Memory B cell (primary cell): ENCODE measurements around the gene CD84.
"Not testable (repeated sequence)": the region's sequence is repeated elsewhere in the genome, so short reads cannot be mapped to it uniquely, and the experiment has no call there.

Experiments
- ATAC-seq: fragments of 150-1000 bp; cut with Tn5 transposase; 2 replicates; pipeline ENCODE4 v1.10.0; 2021; ENCODE audit warnings: low read depth, mild to moderate bottlenecking, moderate library complexity
- DNase-seq, 2 donors: peaks; one replicate each; pipeline ENCODE4 v3.0.0; 2022; ENCODE audit warnings: low spot score in 2 of 2
- H3K27ac Mint-ChIP-seq: one replicate; pipeline ENCODE4 v1.8.0; 2022; ENCODE audit warnings: mild to moderate bottlenecking, moderate library complexity, mixed read lengths
- H3K27me3 Mint-ChIP-seq: one replicate; pipeline ENCODE4 v1.8.0; 2022; ENCODE audit warnings: mixed read lengths
- H3K36me3 Mint-ChIP-seq: one replicate; pipeline ENCODE4 v1.8.0; 2022; ENCODE audit warnings: mild to moderate bottlenecking, mixed read lengths
- H3K4me1 Mint-ChIP-seq: one replicate; pipeline ENCODE4 v1.8.0; 2022; ENCODE audit warnings: mixed read lengths
- H3K4me3 Mint-ChIP-seq: one replicate; pipeline ENCODE4 v1.8.0; 2022; ENCODE audit warnings: mild to moderate bottlenecking, moderate library complexity, mixed read lengths
- H3K9me3 Mint-ChIP-seq: one replicate; pipeline ENCODE4 v1.8.0; 2022; ENCODE audit warnings: mixed read lengths

Gene CD84

DNA sequence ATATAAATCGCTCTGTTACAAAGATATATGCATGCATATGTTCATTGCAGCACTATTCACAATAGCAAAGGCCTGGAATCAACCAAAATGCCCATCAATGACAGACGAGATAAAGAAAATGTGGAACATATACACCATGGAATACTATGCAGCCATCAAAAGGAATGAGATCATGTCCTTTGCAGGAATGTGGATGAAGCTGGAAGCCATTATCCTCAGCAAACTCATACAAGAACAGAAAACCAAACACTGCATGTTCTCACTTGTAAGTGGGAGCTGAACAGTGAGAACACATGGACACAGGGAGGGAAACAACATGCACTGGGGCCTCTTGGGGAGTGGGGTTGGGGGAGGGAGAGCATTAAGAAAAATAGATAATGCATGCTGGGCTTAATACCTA is 61.8 kb downstream of the CD84 start:
- not testable (repeated sequence) for H3K4me3 Mint-ChIP-seq

DNA sequence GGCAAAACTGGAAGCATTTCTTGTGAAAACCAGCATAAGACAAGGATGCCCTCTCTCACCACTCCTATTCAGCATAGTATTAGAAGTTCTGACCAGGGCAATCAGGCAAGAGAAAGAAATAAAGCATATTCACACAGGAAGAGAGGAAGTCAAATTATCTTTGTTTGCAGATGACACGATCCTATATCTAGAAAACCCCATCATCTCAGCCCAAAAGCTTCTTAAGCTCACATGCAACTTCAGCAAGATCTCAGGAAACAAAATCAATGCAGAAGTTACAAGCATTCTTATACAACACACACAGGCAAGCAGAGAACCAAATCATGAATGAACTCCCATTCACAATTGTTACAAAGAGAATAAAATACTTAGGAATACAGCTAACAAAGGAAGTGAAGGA is 63.4 kb downstream of the CD84 start:
- H3K36me3 Mint-ChIP-seq, result peaks cover 51% of the 10 kb centered on the region
- not testable (repeated sequence) for ATAC-seq

More for the DNA sequence above, 61.8 kb downstream of the CD84 start:
- peaks cover 45% of the 10 kb centered on the region for H3K36me3 Mint-ChIP-seq
- not testable (repeated sequence) for ATAC-seq, H3K27me3 Mint-ChIP-seq, DNase-seq, H3K9me3 Mint-ChIP-seq, H3K27ac Mint-ChIP-seq
- peaks cover 80% of the 10 kb centered on the region for H3K4me1 Mint-ChIP-seq

DNA sequence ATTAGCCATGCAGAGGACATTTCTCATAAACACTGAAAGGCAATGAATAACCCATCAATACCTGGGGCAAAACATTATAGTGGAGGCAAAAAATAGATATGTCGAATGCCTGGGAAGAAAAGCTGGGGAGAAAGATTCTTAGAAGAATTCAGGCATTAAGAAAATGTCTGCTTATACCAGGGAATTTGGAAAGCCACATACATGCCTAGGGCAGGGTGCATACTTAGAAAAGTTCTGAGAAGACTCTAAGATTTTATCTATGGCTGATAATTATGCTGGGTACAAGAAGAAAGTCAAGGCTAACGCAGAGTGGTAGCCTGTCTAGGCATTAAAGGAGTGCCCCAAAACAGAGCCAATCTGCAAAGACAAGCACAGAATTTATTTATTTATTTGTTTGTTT is 74.6 kb downstream of the CD84 start:
- H3K4me3 Mint-ChIP-seq, result no peak overlapping the region
- H3K27me3 Mint-ChIP-seq, result no peaks in the 10 kb centered on the region
- H3K27ac Mint-ChIP-seq, result no peak overlapping the region
- H3K9me3 Mint-ChIP-seq, result peaks cover 16% of the 10 kb centered on the region
- DNase-seq, result no peak
- H3K36me3 Mint-ChIP-seq, result peaks cover 69% of the 10 kb centered on the region
- no peak for ATAC-seq
- H3K4me1 Mint-ChIP-seq, result peaks cover 43% of the 10 kb centered on the region

More for the DNA sequence above, 63.4 kb downstream of the CD84 start:
- DNase-seq, H3K27me3 Mint-ChIP-seq, H3K9me3 Mint-ChIP-seq: not testable (repeated sequence)
- H3K4me1 Mint-ChIP-seq, result peaks cover 68% of the 10 kb centered on the region
- H3K27ac Mint-ChIP-seq, result peak overlapping the region; percentile 69
- peak overlapping the region; percentile 75 for H3K4me3 Mint-ChIP-seq

DNA sequence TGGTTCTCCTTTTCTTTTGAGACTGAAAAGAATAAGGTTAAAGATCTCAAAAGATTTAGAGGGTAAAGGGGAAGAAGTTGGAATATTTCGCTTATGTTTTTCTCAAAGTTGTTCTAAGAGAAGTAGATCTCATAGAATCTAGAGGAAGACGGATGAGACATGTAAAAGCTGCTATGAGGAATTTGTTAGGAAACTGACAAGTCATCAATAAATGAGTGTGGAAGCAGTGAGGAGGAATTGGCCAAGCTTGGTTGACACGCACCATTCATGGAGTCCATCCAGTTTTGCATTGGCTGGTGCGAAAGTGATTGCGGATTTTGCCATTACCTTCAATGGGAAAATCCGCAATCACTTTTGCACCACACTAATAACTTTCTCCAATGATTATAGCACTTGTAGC is 76.2 kb downstream of the CD84 start:
- Mint-ChIP-seq H3K9me3 (peaks cover 16% of the 10 kb centered on the region), H3K27ac (peak overlapping the region; percentile 58), H3K27me3 (no peaks in the 10 kb centered on the region), H3K4me3 (no peak overlapping the region), H3K36me3 (peaks cover 67% of the 10 kb centered on the region), H3K4me1 (peaks cover 43% of the 10 kb centered on the region)
- DNase-seq (no peak), ATAC-seq (no peak)

DNA sequence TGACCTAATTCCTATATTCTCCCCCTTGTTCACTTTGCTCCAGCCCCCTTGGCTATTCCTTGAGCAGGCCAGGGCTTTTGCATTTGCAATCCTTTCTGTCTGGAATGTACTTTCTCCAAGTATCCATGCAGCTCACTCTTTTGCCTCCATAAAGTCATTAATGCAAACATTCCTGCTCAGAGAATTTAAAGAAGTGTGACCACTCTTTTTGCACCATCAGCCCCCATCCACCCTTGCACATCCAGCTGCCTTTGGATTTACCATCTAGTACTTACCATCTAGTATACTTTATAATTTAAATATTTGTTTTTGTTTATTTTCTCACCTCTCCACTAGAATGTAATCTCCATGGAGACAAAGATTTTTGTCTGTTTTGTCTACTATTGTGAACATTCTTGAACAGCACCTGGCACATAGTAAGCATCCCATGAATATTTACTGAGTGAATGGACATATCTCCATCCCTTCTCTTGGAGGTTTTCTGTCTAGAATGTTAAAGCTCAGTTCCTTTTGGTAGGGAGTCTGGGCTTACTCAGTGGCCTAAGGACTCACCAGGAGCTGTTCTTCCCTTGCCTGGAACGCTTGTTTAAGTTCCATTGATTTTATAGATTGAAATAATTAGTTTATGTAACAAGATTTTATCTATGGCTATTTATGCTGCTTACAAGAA is 78.8 kb downstream of the CD84 start:
- peaks cover 42% of the 10 kb centered on the region for H3K4me1 Mint-ChIP-seq

DNA sequence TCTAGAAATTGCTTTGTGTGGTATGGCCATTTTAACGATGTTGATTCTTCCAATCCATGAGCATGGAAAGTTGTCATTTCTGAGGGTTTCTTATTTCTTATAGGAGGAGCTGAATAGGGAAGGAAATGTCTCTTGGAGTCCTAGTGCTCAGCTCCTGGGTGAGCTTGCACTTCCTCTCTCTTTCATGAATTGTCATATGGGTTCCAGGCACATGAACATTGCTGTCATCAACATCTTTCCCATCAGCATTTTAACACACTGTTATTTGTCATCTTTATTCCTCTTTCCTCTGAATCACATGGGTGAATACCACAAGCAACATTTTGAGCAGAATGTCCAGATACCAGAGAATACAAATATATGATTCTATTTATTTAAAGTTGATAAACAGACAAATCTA is 79.7 kb downstream of the CD84 start:
- Mint-ChIP-seq H3K4me3 (no peak overlapping the region), H3K27me3 (no peaks in the 10 kb centered on the region), H3K36me3 (peaks cover 55% of the 10 kb centered on the region), H3K9me3 (peaks cover 2% of the 10 kb centered on the region), H3K4me1 (peaks cover 39% of the 10 kb centered on the region), H3K27ac (peak overlapping the region; percentile 64)
- DNase-seq (no peak), ATAC-seq (no peak)

More for the DNA sequence above, 78.8 kb downstream of the CD84 start:
- H3K27me3 Mint-ChIP-seq, result no peaks in the 10 kb centered on the region
- H3K27ac Mint-ChIP-seq, result peak overlapping the region; percentile 64
- H3K9me3 Mint-ChIP-seq, result peaks cover 2% of the 10 kb centered on the region
- DNase-seq (no peak), ATAC-seq (no peak)
- H3K4me3 Mint-ChIP-seq, result no peak overlapping the region
- H3K36me3 Mint-ChIP-seq, result peaks cover 53% of the 10 kb centered on the region

DNA sequence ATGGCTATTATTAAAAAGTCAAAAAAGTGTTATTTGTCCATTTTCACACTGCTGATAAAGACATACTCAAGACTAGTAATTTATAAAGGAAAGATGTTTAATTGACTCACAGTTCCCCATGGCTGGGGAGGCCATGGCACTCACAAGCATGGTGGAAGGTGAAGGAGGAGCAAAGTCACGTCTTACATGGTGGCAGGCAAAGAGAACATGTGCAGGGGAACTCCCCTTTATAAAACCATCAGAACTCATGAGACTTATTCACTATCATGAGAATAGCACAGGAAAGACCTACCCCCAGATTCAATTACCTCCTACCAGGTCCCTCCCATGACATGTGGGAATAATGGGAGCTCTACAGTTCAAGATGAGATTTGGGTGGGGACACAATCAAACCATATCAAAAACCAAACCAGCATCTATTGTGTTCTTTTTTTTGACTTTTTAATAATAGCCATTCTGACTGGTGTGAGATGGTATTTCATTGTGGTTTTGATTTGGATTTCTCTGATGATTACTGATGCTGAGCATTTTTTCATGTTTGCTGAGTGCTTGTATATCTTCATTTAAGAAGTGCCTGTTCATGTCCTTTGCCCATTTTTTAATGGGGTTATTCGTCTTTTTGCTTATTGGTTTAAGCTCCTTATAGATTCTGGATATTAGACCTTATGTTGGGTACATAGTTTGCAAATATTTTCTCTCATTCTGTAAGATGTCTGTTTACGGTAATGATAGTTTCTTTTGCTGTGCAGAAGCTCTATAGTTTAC is 80.8 kb downstream of the CD84 start:
- H3K4me3 Mint-ChIP-seq, DNase-seq, H3K9me3 Mint-ChIP-seq, ATAC-seq, H3K27ac Mint-ChIP-seq, H3K27me3 Mint-ChIP-seq: not testable (repeated sequence)
- peaks cover 48% of the 10 kb centered on the region for H3K36me3 Mint-ChIP-seq
- peaks cover 36% of the 10 kb centered on the region for H3K4me1 Mint-ChIP-seq

DNA sequence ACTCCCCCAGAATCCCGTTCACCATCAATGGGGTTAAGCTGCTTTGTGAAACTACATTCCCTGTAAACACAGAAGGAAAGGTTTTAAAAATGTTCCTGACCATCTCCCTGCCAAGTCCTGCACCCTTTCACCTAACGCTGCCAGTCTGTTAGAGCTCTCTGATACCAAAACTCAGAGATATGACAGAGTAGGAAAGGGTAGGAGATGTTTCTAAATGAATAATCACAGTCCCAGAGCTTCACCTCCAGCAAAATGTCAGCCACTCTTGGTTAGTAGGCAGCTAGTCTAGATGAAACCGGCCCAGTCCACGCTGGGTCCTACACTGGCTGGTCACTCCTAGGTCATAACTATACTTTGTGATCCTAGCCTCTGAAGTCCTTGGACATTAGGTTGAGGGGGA is 83.0 kb downstream of the CD84 start:
- Mint-ChIP-seq H3K27ac (no peak overlapping the region), H3K4me3 (no peak overlapping the region), H3K36me3 (peaks cover 34% of the 10 kb centered on the region), H3K4me1 (peaks cover 21% of the 10 kb centered on the region), H3K9me3 (peaks cover 2% of the 10 kb centered on the region), H3K27me3 (no peaks in the 10 kb centered on the region)
- ATAC-seq (no peak), DNase-seq (no peak)

DNA sequence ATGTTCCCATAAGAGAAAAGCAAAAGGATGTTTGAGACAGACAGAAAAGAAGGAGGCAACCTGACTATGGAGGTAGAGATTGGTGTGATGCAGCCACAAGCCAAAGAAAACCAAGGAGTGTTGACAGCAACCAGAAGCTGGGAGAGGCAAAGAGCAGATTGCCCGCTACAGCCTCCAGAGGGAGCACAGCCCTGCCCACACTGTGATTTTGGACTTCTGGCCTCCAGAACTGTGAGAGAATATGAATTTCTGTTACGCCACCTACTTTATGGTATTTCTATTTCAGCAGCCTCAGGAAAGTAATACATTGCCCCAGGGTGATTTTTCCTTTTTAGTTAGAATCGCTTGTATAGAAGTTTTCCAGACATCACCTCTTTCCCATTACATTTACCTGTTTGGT is 84.7 kb downstream of the CD84 start:
- Mint-ChIP-seq H3K9me3 (peaks cover 2% of the 10 kb centered on the region), H3K4me3 (no peak overlapping the region), H3K27me3 (no peaks in the 10 kb centered on the region), H3K4me1 (peaks cover 27% of the 10 kb centered on the region), H3K36me3 (peaks cover 42% of the 10 kb centered on the region), H3K27ac (no peak overlapping the region)
- DNase-seq, result no peak
- no peak for ATAC-seq

DNA sequence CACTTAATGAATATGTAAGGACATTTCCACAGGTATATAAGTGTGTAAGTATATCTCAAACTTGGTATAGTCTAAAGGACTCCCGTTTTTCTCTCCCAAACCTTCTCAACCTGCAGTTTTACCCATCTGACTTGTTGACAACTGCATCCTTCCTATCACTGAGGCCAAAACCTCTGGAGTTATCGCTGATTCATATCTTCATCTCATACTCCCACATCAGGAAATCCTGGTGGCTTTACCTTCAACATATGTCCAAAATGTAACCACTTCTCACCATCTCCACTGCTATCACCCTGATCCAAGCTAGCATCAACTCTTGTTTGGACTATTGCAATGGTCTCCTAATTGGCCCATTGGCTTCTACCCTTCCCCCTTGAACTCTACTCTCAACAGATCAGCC is 86.7 kb downstream of the CD84 start:
- H3K27me3 Mint-ChIP-seq, result no peaks in the 10 kb centered on the region
- H3K4me1 Mint-ChIP-seq, result peaks cover 40% of the 10 kb centered on the region
- H3K9me3 Mint-ChIP-seq, result no peaks in the 10 kb centered on the region
- peaks cover 39% of the 10 kb centered on the region for H3K36me3 Mint-ChIP-seq
- no peak overlapping the region for H3K27ac Mint-ChIP-seq
- DNase-seq (no peak), ATAC-seq (no peak)
- H3K4me3 Mint-ChIP-seq, result no peak overlapping the region

DNA sequence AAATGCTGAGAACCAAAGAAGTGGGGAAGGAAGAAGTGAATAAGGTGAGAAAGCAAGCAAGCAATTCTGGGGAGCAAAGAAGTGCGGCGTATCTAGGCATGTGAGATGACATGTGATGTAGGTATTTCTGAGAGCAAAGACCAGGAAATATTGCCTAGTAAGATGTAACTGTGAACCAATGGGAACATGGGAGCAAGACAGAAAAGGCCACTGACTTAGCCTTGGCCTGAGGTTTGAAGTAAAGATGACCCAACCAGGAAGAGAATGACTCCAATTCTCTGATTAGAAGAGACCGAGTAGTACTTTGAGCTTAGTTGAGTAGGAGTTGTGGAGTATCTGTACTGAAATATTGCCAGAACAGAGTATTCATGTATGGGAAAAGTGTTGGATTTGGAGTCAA is 87.3 kb downstream of the CD84 start:
- H3K27ac Mint-ChIP-seq, result no peak overlapping the region
- ATAC-seq (no peak), DNase-seq (no peak)
- H3K27me3 Mint-ChIP-seq, result no peaks in the 10 kb centered on the region
- peaks cover 39% of the 10 kb centered on the region for H3K36me3 Mint-ChIP-seq
- H3K4me3 Mint-ChIP-seq, result no peak overlapping the region
- peaks cover 40% of the 10 kb centered on the region for H3K4me1 Mint-ChIP-seq
- H3K9me3 Mint-ChIP-seq, result no peaks in the 10 kb centered on the region
